Measurements from ENCODE around the gene RBPMS2.
"Not testable (repeated sequence)": the region's sequence is repeated elsewhere in the genome, so short reads cannot be mapped to it uniquely, and the experiment has no call there.

GRCh38 chr15:64741708-64742107 lies 33.7 kb downstream of the RBPMS2 start:
- TF ChIP-seq, protein P1, sequence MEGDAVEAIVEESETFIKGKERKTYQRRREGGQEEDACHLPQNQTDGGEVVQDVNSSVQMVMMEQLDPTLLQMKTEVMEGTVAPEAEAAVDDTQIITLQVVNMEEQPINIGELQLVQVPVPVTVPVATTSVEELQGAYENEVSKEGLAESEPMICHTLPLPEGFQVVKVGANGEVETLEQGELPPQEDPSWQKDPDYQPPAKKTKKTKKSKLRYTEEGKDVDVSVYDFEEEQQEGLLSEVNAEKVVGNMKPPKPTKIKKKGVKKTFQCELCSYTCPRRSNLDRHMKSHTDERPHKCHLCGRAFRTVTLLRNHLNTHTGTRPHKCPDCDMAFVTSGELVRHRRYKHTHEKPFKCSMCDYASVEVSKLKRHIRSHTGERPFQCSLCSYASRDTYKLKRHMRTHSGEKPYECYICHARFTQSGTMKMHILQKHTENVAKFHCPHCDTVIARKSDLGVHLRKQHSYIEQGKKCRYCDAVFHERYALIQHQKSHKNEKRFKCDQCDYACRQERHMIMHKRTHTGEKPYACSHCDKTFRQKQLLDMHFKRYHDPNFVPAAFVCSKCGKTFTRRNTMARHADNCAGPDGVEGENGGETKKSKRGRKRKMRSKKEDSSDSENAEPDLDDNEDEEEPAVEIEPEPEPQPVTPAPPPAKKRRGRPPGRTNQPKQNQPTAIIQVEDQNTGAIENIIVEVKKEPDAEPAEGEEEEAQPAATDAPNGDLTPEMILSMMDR (IDR thresholded peaks at IDR 0.05; ENCODE audit: poor library complexity, severe bottlenecking): not testable (repeated sequence)
- not testable (repeated sequence) for TF ChIP-seq EP300 (conservative IDR thresholded peaks at IDR 0.05; ENCODE audit: poor library complexity, severe bottlenecking); EZH2 (IDR thresholded peaks at IDR 0.05; ENCODE audit: borderline replicate concordance, insufficient read depth, low read length, poor library complexity, severe bottlenecking); TAF1 (IDR thresholded peaks at IDR 0.05; ENCODE audit: low read depth); RAD21 (conservative IDR thresholded peaks at IDR 0.05); POLR2AphosphoS5 (IDR thresholded peaks at IDR 0.05); SMC3 (conservative IDR thresholded peaks at IDR 0.05; ENCODE audit: poor library complexity)
